GM19043 (cell line): ENCODE data around the gene PRPS2.
A peak's percentile ranks its signal among the peaks of the same experiment; 100 is the strongest.

Experiments
- ATAC-seq: cut with Tn5 transposase; IDR thresholded peaks from one replicate; pipeline ENCODE4 v1.9.1; 2021; ENCODE audit warnings: low read depth; ENCODE audit not compliant: unreplicated experiment

The PRPS2 gene

DNA sequence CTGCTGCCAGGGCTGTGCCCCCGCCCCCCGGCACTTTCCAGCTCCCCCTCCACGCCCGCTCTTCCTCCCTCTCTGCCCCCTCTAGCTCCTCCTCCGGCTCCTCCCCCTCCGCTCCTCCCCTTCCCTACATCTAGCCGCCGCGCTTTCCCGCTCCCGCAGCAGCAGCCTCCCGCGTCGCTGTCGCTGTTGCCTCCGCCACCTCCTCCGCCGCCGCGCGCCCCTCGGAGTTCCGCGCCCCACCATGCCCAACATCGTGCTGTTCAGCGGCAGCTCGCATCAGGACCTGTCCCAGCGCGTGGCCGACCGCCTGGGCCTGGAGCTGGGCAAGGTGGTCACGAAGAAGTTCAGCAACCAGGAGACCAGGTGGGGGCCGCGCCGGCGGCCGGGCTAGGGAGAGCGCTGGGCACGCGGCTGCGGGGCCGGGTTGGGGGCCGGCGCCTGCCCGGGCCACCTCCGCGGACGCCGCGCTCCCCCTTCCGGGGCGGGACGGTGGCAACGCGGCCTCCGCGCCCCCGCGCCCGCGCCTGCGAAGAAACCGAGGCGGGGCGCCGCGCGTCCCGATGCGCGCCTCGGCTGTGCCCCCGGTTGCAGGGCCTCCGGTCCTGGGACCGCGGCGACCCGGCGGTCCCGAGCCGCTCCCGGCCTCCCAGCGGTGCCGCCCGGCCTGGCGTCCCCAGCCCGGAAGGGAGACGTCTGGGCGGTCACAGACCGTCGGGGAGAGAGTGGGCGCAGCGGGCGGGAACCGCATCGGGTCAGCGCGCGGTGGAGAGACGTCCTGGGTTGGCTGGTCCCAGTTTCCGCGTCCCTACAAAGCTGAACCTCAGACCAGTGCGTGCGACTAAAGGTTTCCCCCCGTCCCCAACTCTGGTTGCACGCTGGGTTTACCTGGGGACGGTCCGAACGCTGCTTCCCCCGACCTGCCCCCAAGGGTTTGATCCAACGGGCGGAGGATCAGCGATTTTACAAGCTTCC, at the start of gene PRPS2:
TSS of gene PRPS2 (plus strand) at position 156 of the 972 bp plus-strand sequence. CDS start at position 242, 86 bp downstream.
- peak; percentile 67 for ATAC-seq

DNA sequence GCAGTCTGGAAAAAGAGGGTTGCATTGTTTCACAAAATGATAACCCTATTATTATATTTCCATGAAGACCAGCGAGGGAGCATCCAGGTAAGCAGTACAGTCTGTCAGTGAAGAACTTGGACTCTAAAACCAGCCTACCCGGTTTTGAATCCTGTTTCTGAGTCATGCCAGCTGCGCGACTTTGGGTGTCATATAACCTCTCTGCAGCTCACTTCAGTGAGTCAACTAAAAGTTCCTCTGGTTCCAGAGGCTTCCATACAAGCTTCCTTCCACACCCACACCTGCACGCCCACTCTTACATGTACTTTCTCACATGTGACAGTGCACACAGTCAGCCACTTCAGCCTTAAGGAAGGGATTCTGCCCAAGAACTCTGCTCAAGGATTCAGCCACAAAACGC, 49.8 kb upstream of the PRPS2 start:
- no peak for ATAC-seq

DNA sequence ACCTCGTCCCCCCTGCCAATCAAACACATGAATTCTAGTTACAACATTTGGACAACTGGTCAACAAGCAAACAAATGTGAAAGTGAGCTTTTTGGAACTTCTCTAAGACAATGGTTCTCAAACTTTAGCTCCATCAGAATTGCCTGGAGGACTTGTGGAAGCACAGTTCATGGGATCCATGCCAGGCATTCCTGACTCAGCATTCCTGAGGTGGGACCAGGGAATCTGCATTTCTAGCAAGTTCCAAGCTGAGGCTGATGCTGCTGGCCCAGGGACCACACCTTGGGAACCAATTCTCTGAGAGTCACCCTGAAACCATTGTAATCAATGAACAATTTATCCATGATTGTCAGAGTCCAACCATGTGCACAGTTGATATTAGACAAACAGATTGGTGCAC, 43.8 kb upstream of the PRPS2 start:
- ATAC-seq = no peak

DNA sequence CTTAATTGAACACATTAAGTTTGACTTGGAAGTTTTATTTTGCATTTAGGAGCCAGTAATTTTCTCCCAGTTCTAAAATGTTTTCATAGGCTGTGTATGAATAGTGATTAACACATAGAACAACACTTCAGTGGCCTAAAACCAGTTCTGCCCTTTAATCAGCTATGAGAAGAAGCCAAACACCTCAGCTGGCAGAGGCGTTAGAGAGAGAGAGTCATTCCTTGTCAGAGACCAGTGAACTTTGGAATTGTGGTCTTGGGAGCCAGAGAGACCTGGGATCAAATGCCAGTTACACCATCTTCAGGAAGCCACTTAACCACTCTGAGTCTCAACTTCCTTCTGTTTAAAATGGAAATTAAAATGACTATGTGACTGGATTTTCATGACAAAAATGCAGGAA, 39.3 kb upstream of the PRPS2 start:
- no peak for ATAC-seq

DNA sequence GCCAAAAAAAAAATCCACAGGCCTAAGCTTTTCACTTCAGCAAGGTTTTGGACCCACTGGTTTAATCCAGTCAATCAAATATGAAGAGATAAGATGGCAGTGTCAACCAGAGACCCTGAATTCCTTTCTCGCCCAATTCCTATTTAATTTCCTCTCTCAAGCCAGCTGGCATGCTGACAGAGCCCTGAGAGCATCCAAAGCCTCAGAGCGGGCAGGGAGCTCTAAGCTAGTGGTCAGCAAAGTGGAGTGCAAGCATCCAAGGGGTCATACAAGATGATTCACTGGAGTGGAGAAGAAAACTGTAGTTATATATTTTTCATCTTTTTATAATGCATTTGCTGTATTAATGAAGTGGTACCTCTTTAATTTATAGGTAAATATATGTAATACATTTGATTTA, 37.8 kb upstream of the PRPS2 start:
- ATAC-seq = no peak

DNA sequence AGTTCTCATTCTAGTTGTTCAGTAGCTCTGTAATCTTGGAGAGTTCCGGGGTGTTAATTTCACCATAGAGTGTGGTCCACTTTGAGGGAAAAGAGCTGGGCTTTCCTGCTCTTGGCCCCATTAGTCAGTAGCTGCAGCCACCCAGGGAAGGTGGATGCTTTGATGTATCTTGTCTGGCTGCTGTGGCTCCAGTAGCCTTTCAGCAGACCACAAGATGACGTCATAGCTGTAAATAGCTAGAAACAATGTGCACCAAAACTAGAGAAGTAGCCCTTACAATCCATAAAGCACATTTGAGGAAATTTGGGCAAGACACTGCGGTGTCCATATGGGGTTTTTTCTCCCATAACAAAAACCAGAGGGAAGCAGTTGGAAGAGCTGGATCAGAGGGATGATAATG, 32.9 kb upstream of the PRPS2 start:
- ATAC-seq = no peak

DNA sequence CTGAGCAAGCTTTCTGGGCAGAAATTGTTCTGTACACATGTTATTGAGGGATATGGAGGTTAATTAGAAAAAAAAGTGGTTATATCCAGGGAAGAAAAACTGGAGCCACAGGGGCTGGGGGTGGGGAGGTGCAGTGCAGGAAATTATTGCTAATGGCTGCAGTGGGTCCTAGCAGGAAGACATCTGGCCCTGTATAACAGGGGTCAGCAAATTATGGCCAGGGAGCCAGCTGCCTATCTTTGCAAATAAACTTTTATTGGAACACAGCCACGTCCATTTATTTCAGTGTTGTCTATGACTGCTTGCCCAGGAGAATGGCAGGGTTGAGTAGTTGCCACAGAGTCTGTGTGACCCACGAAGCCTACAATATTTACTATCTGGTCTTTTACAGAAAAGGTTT, 23.4 kb upstream of the PRPS2 start:
- no peak for ATAC-seq

DNA sequence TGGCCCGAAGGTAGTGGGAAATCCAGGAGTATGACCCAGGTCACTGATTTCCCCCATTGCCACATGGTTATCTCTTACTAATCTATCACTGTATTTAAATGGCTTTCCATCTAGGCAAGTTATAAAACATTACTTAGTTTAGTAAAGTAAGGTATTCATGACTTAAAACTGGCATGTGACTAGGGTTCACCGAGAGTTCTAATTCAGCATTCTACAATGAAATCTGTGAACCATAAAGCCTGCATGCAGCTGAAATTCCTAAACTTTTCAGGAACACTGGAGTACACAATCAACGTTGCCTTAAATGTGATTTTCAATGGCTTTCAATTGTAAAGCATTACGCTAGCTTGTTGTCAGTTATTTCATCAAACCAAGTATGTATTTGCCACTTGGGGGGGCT, 22.7 kb upstream of the PRPS2 start:
- no peak for ATAC-seq

DNA sequence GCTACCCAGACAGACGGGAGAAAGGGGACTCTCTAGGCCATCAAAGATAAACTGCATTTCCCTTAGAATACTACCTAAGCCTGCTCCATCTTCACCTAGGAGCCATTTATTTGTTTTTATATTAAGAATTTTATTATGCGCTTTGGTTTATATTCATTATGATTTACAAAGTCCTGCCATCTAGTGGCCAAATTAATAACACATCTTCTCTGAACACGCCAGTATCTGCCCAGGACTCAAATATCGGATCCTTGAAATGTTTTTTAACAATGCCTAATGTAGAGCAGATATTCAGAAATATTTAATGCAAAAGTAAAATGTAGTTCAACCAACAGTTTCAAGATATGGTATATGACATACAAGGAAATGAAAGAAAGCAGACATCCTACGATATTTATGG, 20.8 kb upstream of the PRPS2 start:
- no peak for ATAC-seq

DNA sequence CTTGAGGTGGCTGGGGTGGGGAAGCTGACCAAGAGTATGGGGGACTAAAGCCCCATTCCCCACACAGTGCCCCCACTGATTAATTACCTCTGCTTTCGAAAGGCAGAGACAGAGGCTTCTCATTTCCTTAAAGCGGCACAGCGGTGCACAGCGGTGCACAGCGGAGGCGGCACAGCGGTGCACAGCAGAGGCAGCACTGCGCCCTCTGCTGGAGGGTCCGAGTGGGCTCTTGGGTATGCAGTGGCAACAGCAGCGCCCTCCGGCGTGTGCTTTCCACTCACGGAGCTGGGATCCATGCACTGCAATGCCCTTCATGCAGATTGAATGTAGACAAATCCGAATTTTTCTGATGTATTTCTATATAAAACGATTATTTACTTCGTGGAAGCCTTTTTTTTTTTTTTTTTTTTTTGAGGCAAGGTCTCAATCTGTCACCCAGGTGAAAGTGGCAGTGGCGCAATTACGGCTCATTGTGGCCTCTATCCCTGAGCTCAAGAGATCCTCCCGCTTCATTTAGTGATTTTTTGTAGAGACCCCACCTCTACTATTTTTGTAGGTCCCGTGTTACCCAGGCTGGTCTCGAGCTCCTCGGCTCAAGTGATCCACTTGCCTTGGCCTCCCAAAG, 19.7 kb upstream of the PRPS2 start:
- peak; percentile 99 for ATAC-seq

DNA sequence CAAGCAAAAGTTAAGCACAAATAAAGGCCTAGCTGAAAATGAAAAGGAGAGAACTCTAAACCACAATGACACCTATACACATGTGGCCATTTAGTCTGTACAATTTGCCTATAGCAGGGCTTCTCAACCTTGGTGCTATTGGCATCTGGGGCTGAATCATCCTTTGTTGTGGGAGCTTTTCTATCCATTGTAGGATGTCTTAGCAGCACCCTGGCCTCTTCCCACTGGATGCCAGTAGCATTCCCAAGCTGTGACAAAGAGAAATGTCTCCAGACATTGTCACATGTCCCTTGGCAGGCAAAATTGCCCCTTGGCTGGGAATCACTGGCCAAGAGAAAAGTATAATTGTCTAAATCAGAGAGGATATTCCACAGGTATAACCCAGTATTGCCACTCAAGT, 13.5 kb upstream of the PRPS2 start:
- no peak for ATAC-seq

DNA sequence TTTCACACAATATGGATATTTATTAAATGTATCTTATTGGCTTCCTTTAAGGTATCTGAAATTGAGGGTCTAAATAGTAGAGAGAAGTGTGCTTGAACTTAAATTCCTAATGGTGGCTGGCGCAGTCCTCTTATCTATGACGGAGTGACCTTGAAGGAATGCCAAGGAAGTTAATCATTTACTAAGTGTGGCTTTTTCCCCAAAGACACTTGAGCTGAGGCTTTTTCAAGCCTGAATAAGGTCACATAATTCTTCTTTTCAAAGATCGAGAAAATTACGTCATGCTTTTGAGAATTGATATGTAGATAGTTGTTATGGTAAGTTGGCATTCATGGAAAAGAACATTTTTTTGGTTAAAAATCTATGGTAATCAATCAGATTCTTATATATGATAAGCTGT, 11.7 kb upstream of the PRPS2 start:
- ATAC-seq = no peak

DNA sequence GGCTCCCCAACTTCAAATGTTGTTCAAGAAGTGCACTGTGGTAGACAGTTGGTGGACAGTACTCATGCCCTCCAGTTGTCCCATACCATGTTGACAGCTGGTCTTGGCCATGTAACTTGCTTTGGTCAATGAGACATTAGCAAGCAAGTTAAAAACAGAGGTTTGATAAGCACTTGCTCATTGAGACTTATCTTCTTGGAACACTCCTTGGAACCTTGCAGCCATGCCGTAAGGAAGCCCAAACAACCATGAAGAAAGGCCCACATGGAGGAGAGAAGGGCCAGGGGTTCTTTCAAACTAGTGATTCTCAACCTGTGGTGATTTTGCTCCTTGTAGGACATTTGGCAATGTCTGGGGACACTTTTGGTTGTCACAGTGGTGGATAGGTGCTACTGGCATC, 2.6 kb upstream of the PRPS2 start:
- ATAC-seq = no peak

DNA sequence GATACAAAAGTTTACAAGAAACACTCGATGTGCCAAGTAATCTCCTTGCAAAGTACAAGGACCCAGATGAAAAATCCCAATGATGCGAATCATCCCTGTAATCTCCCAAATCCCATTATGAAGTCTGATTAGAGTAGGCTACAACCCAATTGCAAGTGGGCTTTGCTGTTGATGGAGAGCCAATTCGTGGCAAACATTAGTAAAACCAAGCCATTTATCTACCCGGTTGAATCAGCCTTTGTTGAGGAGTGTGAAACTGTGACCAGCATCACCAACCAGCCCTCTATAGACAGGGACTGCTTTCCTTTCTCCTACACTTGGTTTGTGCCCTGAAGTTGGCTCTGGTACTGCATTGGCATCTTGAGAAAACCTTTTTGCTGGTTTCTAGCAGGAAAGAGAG, 1.2 kb upstream of the PRPS2 start:
- ATAC-seq = no peak

DNA sequence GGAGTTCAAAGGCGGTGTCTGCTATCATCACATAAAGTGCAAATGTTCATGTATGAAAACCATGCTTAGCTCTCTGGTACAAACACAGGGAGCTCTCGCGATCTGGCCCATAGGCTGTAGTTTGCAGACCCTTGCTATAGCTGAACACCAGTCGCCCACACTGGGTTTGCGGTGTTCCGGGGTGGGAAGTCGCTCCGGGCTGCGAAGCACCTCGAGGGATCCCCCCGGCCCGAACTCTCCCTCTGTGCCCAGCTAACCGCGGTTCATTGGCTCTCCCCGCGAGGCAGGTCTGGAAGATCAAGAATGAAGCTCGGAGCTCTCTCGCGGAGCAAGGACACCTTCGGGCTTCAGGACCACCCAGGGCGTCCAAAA, 341 bp upstream of the PRPS2 start:
- peak; percentile 34 for ATAC-seq

DNA sequence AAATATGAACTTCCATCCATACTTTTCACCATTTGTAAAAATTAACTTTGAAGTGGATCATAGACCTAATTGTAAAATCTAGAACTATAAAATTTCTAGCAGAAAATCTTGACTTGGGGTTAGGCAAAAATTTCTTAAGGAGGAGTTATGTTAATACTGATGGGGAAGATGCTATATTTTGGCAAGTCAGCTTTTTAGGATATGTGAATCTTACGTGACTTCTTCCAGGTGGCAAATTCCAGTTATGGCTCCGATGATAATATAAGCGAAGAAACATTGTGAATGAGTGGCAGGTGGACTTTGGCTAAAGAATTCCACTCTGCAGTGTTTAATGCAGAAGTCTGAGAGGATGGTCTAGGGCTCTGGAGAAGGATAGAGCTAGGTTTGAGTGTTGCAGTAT, 1.5 kb downstream of the PRPS2 start:
- no peak for ATAC-seq

DNA sequence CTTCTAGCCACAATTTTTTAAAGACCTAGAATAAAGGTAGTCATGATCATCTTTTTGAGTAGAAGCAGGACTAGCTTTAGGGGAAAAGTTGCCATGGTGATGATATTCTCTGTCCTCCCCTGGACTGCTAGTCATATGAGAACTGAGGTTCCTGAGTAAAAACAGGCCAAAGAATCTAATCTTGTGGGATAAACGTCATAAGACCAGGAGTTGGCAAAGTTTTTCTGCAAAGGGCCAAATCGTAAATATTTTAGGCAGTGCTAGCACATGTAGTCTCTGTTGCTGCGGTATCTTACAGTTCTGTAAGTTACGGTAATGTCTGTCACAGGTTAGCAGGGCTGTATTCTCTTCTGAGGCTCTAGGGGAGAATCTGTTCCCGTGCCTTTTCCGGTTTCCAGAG, 3.4 kb downstream of the PRPS2 start:
- ATAC-seq = no peak

DNA sequence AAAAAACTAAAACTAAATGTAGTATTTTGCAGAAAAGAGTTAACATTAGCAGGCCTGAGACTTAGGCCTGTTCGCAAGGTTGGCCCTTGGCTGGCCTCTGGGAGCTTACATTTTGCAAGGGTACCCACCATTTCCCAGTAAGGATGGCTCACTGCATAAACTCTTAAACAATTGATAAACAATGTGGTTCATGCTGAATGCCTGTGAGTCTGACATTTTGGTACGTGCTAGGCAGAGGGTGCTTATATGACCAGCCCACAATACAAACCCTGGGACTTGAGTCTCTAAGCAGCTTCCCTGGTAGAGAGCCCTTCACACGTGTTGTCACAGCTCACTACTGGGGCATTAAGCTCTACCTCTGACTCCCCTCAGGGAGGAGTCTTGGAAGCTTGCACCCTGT, 7.4 kb downstream of the PRPS2 start:
- ATAC-seq = no peak

DNA sequence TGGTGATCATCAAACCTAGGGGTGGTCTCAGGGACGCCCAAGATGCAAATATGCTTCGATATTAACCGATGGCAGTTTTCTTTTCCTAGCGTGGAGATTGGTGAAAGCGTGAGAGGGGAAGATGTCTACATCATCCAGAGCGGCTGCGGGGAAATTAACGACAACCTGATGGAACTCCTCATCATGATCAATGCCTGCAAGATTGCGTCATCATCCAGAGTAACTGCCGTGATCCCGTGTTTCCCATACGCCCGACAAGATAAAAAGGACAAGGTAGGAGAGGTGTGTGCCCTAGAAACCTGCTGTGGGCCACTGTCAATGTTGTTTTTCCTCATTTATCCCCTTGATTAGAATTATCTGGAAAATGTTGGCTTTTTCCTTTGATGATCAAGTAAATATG, 7.9 kb downstream of the PRPS2 start:
- no peak for ATAC-seq

DNA sequence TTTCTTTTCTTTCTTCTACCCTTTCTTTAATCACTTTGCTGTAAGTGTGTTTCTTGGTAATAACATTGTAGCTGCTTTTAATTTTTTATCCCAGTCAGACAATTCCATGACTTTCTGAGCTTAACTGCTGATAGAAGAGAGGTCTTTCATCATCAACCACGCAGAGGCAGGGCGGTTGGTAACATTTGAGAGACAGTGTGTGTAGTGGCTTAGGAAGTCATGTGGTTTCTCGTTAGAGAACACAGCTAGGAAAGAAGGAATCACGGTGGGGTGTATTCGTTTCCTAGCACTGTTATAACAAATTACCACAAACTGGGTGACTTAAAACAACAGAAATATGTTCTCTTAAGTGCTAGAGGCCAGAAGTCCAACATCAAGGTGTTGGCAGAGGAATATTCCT, 11.5 kb downstream of the PRPS2 start:
- no peak for ATAC-seq

DNA sequence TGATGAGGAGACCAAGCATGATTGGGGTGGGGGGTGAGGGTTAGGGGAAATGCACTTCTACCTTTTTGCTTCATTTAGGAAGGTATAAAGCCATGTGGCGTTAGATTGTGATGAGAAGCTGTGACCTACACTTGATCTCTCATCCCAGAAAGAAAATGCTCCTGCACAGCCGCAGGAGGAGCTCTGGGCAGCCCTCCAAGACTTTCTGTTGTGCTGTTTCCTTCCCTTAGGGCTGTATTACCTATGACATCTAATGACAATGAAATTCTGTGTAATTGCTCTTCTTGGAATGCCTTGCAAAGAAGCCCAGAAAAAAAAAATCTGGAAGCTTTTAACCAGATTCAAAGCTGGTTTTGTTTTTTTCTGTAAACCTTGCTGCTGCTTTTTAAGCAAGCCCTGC, 13.4 kb downstream of the PRPS2 start:
- ATAC-seq = no peak

DNA sequence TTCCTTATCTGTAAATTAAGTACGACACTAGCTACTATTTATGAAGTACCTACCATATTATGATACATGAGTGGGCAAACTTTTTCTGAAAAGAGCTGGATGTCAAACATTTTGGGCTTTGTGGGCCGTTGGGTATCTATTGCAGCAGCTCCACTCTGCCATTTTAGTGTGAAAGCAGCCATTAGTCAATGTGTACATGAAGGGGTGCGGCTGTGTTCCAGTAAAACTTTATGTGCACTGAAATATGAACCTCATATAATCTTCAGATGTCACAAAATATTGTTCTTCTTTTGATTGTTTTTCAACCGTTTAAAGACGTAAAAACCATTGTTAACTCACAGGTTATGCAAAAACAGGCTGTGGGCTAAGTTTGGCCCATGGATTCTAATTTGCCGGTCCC, 14.1 kb downstream of the PRPS2 start:
- ATAC-seq = no peak
